Erythroblast (primary cell): ENCODE results near the gene TRPM8.
"Not testable (repeated sequence)": the region's sequence is repeated elsewhere in the genome, so short reads cannot be mapped to it uniquely, and the experiment has no call there.

Experiments
- DNase-seq, 2 experiments: peaks; one replicate each; lab custom pipeline; 2025; lab: John Stamatoyannopoulos, UW
- GATA1 ChIP-seq: IDR thresholded peaks from 2 replicates; pipeline ENCODE4 v1.6.1; 2011; ENCODE audit warnings: low read depth, mild to moderate bottlenecking, control low read depth, low read length, moderate library complexity
- POLR2A ChIP-seq: IDR thresholded peaks from 2 replicates; pipeline ENCODE4 v1.6.1; 2011; ENCODE audit warnings: mild to moderate bottlenecking, low read length

Gene TRPM8

GRCh38 chr2:233917116-233917515, at the start of gene TRPM8:
TSS of gene TRPM8 (plus strand) at chr2:233917373. CDS start at chr2:233926538, 9,165 bp downstream.
- no peak for DNase-seq
- no peak for TF ChIP-seq GATA1

- DNase-seq = peak; percentile 79 to 84
These were observed 49.1 kb upstream of the TRPM8 start, which contains the start of gene MSL3B for GRCh38 chr2:233867993-233868532. TSS of gene MSL3B (minus strand) at chr2:233868386.

GRCh38 chr2:233871432-233871831, 45.7 kb upstream of the TRPM8 start:
- TF ChIP-seq GATA1 = no peak
- TF ChIP-seq POLR2A = no peak
- no peak for DNase-seq

More at GRCh38 chr2:233867993-233868532, 49.1 kb upstream of the TRPM8 start, which contains the start of gene MSL3B:
- TF ChIP-seq POLR2A (peak; percentile 46), GATA1 (no peak)

DNA sequence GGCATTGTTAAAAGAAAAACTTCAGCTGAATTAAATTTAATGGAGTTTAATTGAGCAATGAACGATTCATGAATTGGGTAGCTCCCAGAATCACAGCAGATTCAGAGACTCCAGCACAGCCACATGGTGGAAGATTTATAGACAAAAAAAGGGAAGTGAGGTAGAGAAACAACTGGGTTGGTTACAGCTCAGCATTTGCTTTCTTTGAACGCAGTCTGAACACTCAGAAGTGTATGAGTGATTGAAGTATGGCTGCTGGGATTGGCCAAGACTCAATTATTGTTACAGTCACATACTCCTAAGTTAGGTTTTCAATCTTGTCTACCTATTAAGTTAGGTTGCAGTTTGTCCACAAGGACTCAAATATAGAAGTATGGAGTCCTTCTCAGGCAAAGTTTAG, 45.0 kb upstream of the TRPM8 start:
- DNase-seq = not testable (repeated sequence)

DNA sequence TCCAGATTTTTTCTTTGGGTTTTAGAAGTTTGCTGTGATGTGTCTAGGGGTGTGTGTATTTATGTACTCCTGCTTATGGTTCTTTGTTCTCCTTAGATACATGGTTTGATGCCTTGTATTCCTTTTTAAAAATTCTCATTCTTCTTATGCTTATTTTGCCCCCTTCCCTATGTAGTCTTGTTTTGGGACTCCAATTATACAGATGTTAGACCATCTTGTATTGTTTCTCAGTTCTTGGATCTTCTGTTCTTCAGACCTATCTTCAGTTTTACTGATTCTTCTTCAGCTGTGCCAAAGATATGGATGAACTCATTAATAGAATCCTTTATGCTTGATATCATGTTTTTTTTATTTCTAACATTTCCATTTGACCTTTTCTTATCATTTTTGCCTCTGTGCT, 34.8 kb upstream of the TRPM8 start:
- TF ChIP-seq POLR2A (no peak), GATA1 (no peak)
- peak in 1 of 2 experiments; percentile 3 for DNase-seq

DNA sequence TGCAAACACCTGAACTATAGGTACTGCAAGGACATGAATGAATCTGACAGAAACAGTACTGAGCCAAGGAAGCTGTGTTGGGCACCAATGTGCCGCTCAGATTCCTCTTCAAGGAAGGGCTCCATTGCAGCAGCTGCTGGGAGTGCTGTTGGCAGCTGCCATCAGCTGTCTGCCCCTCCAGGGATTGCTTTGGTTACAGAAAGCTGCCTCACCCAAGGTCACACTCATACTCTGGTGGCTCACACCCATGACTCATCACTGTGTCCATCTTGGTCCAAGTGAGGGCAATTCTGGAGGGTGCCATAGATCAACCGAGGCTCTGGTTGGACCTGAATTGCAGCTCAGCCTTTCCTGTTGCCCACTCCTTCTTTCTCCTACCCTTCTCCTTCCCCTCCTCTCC, 24.4 kb upstream of the TRPM8 start:
- TF ChIP-seq POLR2A (no peak), GATA1 (no peak)
- DNase-seq = peak in 1 of 2 experiments; percentile 17

DNA sequence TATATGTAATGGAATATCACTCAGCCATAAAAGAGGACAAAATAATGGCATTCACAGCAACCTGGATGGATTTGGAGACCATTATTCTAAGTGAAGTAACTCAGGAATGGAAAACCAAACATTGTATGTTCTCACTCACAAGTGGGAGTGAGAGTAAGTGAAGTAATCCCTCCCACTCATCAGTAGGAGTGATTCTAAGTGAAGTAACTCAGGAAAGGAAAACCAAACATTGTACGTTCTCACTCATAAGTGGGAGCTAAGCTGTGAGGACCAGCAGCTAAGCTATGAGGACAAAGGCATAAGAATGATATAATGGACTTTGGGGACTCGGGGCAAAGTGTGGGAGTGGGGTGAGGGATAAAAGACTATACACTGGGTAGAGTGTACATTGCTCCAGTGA, 20.9 kb upstream of the TRPM8 start:
- DNase-seq = not testable (repeated sequence)

DNA sequence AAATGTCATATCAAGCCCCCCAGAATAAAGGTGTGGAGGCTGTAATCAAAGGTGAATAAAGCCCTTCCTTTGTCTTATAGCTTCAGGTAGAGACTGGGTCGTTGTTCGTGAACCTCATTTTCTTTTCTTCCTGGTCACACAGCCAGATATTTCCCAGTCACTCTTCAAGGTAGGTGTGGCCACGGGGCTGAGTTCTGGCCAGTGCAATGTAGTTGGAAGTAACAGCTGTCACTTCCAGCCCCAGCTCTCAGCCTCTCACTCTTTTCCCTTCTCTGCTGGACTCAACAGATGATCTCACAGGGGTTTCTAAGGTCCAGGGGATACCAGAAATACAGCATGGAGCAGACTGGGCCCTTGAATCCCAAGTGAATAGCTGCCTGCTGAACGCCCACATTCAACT, 15.8 kb upstream of the TRPM8 start:
- no peak for TF ChIP-seq GATA1
- TF ChIP-seq POLR2A = no peak
- DNase-seq = no peak

DNA sequence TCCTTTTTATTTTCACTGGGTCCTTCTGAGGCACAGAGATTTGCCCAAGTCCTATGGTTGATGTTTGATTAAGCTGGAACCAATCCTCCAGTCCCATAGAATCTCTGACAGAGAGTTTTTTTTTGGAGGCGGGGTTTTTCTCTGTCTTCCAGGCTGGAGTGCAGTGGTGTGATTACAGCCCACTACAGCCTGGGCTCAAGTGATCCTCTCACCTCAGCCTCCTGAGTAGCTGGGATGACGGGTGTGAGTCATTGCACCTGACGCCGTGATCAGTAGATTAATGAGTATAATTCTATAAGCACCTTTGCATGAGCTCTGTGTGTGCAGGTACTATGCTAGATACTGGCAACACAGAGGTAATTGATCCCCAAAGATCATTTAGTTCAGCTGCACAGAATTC, 15.3 kb upstream of the TRPM8 start:
- DNase-seq = no peak
- TF ChIP-seq GATA1 (no peak), POLR2A (no peak)

DNA sequence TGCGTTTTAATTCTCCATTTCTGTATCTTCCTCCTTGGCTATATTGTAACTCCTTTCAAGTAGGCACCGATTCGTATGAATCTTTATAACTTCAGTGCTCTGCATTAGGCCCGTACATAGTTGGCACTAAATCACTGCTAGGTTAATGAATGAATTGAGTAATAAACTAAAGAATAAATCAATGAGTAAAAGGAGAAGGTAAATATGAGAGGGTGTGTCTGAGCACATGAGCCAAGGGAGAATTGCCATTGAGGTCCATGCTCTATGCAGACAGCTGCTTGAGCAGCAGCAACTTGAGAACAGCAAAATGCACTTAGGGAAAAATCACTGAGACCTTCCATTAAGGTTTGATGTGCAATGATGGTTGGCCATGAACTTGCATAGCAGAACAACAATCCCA, 11.2 kb upstream of the TRPM8 start:
- DNase-seq = no peak
- TF ChIP-seq POLR2A (no peak), GATA1 (no peak)

DNA sequence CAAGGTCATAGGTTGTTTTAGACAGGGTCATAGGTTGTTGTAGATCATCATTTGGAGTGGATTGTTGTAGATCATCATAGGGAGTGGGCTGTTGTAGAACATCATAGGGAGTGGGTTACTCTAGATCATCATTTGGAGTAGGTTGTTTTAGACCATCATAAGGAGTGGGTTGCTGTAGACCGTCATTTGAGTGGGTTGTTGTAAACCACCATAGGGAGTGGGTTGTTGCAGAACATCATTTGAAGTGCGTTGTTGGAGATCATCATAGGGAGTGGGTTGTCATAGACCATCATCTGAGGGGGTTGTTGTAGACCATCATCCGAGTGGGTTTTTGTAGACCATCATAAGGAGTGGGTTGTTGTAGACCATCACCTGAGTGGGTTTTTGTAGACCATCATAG, 9.5 kb upstream of the TRPM8 start:
- TF ChIP-seq GATA1 (no peak), POLR2A (no peak)
- no peak for DNase-seq

GRCh38 chr2:233912691-233913423, 4.3 kb upstream of the TRPM8 start:
- TF ChIP-seq POLR2A = no peak
- no peak for TF ChIP-seq GATA1
- peak; percentile 13 to 17 for DNase-seq

GRCh38 chr2:233915128-233915527, 2.0 kb upstream of the TRPM8 start:
- TF ChIP-seq POLR2A (no peak), GATA1 (no peak)
- DNase-seq = peak; percentile 8 to 41

- no peak for DNase-seq
These were observed 2.1 kb downstream of the TRPM8 start for GRCh38 chr2:233919319-233919718.

GRCh38 chr2:233919938-233920337, 2.8 kb downstream of the TRPM8 start:
- no peak for TF ChIP-seq GATA1
- TF ChIP-seq POLR2A = no peak
- no peak for DNase-seq

More at GRCh38 chr2:233919319-233919718, 2.1 kb downstream of the TRPM8 start:
- TF ChIP-seq GATA1 (no peak), POLR2A (no peak)
